Ureter (tissue), 1 donor: Measurements from ENCODE around the gene PCDHA1. TPM values are rescaled to one million over a fixed set of nuclear protein-coding genes. Genes with fewer than 3 reads are reported as not detected.
"Not testable (repeated sequence)": the region's sequence is repeated elsewhere in the genome, so short reads cannot be mapped to it uniquely, and the experiment has no call there.

Experiments used
- DNase-seq: peaks from one replicate; pipeline ENCODE4 v3.0.0-alpha.2; 2020; ENCODE audit warnings: low spot score
- total RNA-seq: library from RNA; stranded (reverse); gene quantifications from one replicate; pipeline ENCODE4 v1.2.4, GENCODE V29; 2023
- donor health status: DM: yes; HTN: yes; CAD: no.

PCDHA1 gene
- total RNA-seq: not detected

DNA sequence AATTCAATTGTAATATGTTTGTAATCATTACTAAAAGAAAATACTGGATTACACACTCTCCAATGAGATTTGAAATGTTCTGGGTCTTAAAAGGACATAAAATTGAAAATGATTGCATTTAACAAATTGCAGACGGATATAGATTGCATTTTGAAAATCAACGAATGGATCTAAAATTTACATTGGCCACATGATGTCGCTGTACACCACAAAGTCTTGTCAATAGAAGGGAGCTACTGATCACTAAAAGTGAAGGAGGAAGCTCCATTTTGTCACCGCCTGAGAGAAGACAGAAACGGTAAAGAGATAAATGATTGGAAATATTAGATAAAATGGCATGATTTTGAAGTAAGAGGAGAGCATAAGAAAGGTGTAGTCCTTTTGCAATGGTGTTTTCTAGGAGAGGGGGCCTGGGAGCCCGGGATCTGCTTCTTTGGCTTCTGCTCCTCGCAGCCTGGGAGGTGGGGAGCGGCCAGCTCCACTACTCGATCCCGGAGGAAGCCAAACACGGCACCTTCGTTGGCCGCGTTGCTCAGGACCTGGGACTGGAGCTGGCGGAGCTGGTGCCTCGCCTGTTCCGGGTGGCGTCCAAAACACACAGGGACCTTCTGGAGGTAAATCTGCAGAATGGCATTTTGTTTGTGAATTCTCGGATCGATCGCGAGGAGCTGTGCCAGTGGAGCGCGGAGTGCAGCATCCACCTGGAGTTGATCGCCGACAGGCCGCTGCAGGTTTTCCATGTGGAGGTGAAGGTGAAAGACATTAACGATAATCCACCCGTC lies at the start of gene PCDHA1:
PCDHA1 (plus strand) TSS at position 236 of the 782 bp plus-strand sequence.
- no peak for DNase-seq

- no peak for DNase-seq
These were observed 48.5 kb upstream of the PCDHA1 start for GRCh38 chr5:140737486-140737885.

DNA sequence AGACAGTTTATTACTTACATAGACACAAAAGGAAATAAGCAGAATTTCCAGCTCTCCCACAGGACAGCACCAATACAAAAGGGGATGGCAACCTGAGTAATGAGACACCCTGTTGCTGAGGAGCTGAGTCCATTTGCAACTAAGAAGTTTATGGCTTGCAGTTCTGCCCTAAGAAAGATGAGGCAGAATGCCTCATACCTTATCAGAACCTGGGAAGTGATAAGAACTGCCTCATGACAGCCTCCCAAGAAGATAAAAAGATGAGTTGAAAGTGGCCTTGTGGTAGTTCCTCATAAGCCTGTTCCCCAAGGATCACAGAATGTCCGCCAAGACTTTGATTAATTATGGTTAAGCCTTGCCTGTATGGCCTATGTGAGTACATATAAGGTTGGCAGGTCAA lies 44.0 kb upstream of the PCDHA1 start:
- DNase-seq: no peak

DNA sequence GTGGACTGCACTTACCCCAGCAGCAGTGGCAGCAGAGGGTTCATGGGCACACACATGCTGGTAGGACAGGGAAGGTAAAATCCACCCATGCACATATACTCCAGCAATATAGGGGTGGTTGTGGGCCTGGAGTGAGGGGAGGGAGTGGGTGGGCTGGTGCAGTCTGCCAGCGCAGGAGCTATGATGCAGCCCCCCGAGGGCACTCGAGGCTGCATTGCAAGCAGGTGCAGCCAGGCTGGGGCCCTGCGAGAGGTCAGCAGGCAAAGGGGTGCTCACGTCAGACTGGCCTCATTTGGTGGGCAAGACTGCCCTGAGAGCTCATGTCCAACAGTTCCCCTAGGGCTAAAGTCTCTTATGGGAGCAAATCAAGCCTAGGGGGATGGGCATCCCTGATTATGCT lies 32.4 kb upstream of the PCDHA1 start:
- DNase-seq: no peak

DNA sequence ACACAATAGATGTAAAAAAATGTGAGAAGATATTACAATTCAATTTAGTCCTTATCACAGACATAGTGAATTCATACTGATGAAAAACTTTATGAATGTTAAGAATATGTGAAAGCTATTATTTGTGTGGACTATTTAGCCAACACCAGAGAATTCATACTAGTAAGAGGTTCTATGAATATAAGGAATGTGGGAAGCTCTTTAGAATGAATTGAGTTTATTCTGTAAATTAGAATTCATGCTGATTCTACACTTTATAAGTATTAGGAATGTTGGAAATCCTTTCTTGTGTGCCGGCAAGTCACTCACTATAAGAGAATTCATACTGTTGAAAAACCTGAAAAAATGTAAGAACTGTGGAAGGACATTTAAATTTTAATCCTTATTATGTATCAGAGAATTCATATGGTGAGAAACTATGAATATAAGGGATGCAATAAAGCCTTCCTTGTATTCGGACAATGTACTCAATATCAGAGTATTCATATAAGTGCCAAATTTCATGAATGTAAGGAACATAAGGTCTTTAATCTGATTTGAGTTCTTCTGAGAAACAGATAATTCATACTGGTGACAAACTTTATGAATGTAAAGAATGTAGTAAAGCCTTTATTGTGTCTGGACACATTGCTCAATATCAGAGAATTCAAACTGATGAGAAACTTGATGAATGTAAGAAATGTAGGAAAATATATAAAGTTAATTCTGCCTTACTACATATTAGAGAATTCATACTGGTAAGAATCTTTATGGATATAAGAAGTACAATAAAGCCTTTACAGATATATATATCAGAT lies 21.6 kb upstream of the PCDHA1 start:
- no peak for DNase-seq

GRCh38 chr5:140767444-140767843 lies 18.5 kb upstream of the PCDHA1 start:
- no peak for DNase-seq

DNA sequence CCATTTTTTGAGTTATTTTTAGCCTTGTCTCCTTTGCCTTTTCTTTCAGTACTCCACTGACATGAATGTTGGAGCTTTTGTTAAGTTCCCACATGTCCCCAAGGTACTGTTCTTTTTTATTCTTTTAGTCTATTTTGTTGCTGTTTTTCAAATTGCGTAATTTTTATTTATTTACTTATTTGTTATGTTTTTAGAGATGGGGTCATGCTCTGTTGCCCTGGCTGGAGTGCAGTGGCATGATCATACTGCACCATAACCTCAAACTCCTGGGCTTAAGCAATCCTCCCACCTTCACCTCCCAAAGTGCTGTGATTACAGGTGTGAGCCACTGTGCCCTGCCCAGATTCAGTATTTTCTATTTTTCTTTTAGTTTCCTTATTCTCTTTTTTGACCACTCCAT lies 5.4 kb upstream of the PCDHA1 start:
- no peak for DNase-seq

DNA sequence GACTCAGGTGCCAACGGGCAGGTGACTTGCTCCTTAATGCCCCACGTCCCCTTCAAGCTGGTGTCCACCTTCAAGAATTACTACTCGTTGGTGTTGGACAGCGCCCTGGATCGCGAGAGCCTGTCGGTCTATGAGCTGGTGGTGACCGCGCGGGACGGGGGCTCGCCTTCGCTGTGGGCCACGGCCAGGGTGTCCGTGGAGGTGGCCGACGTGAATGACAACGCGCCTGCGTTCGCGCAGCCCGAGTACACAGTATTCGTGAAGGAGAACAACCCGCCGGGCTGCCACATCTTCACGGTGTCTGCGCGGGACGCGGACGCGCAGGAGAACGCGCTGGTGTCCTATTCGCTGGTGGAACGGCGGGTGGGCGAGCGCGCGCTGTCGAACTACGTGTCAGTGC lies 1.5 kb downstream of the PCDHA1 start:
- DNase-seq: not testable (repeated sequence)

DNA sequence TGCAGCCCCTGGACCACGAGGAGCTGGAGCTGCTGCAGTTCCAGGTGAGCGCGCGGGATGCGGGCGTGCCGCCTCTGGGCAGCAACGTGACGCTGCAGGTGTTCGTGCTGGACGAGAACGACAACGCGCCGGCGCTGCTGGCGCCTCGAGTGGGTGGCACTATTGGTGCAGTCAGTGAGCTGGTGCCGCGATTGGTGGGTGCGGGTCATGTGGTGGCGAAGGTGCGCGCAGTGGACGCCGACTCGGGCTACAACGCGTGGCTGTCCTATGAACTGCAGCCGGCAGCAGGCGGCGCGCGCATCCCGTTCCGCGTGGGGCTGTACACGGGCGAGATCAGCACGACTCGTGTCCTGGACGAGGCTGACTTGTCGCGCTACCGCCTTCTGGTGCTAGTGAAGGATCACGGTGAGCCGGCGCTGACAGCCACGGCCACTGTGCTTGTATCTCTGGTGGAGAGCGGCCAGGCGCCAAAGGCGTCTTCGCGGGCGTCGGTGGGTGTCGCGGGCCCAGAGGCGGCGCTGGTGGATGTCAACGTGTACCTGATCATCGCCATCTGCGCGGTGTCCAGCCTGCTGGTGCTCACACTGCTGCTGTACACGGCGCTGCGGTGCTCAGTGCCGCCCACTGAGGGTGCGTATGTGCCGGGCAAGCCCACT lies 2.0 kb downstream of the PCDHA1 start:
- DNase-seq: not testable (repeated sequence)

GRCh38 chr5:140791089-140791488 lies 5.1 kb downstream of the PCDHA1 start:
- DNase-seq: no peak

- no peak for DNase-seq
These were observed 8.8 kb downstream of the PCDHA1 start, which contains the start of gene PCDHA2 for GRCh38 chr5:140794595-140795258. TSS of gene PCDHA2 (plus strand) at chr5:140794852.

DNA sequence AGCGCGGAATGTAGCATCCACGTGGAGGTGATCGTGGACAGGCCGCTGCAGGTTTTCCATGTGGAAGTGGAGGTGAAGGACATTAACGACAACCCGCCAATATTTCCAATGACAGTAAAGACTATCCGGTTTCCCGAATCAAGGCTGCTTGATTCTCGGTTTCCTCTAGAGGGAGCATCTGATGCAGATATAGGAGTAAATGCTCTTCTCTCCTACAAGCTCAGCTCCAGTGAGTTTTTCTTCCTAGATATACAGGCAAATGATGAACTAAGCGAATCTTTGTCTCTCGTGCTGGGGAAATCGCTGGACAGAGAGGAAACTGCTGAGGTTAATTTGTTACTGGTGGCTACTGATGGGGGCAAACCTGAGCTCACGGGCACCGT lies 9.3 kb downstream of the PCDHA1 start:
- no peak for DNase-seq

- DNase-seq: not testable (repeated sequence)
These were observed 10.3 kb downstream of the PCDHA1 start for GRCh38 chr5:140796072-140796717.

DNA sequence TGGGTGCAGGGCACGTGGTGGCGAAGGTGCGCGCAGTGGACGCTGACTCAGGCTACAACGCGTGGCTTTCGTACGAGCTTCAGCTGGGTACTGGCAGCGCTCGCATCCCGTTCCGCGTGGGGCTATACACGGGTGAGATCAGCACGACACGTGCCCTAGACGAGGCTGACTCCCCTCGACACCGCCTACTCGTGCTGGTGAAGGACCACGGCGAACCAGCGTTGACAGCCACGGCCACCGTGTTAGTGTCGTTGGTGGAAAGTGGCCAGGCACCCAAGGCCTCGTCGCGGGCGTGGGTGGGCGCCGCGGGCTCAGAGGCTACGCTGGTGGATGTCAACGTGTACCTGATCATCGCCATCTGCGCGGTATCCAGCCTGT lies 10.8 kb downstream of the PCDHA1 start:
- no peak for DNase-seq

- DNase-seq: no peak
These were observed 15.0 kb downstream of the PCDHA1 start, which contains the start of gene PCDHA3 for GRCh38 chr5:140800816-140801493. TSS of gene PCDHA3 (plus strand) at chr5:140801057.

GRCh38 chr5:140801494-140801841 lies 15.5 kb downstream of the PCDHA1 start:
- DNase-seq: no peak

DNA sequence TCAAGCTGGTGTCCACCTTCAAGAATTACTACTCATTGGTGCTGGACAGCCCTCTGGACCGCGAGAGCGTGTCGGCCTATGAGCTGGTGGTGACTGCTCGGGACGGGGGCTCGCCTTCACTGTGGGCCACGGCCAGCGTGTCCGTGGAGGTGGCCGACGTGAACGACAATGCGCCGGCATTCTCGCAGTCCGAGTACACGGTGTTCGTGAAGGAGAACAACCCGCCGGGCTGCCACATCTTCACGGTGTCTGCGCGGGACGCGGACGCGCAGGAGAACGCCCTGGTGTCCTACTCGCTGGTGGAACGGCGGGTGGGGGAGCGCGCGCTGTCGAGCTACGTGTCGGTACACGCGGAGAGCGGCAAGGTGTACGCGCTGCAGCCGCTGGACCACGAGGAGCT lies 16.4 kb downstream of the PCDHA1 start:
- not testable (repeated sequence) for DNase-seq

DNA sequence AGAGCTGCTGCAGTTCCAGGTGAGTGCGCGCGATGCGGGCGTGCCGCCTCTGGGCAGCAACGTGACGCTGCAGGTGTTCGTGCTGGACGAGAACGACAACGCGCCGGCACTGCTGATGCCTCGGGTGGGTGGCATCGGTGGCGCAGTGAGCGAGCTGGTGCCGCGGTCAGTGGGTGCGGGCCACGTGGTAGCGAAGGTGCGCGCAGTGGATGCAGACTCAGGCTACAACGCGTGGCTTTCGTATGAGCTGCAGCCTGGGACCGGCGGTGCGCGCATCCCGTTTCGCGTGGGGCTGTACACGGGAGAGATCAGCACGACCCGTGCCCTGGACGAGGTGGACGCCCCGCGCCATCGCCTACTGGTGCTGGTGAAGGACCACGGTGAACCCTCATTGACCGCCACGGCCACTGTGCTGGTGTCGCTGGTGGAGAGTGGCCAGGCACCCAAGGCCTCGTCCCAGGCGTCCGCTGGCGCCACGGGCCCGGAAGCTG lies 16.9 kb downstream of the PCDHA1 start:
- DNase-seq: no peak

DNA sequence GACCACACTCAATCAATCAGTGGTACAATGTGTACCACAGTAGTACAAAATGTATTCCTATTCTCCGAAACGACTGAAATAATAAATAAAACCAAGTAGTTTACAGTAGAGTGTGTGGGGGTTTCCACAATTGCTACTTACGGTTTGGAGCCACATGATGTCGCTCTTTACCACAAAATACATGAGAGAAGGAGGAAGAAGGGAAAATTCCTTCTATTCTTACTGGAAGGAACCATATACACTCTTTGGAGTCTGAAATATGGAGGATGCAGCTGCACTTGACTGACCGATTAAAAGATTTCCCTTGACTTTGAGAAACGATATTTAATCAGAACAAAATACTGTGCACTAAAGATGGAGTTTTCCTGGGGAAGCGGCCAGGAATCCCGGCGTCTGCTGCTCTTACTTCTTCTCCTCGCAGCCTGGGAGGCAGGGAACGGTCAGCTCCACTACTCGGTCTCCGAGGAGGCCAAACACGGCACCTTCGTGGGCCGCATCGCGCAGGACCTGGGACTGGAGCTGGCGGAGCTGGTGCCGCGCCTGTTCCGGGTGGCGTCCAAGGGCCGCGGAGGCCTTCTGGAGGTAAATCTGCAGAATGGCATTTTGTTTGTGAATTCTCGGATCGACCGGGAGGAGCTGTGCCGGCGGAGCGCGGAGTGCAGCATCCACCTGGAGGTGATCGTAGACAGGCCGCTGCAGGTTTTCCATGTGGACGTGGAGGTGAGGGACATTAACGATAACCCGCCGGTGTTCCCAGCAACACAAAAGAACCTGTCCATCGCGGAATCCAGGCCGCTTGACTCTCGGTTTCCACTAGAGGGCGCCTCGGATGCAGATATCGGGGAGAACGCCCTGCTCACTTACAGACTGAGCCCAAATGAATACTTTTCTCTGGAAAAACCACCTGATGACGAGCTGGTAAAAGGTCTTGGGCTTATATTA lies 21.2 kb downstream of the PCDHA1 start, which contains the start of gene PCDHA4:
PCDHA4 (plus strand) TSS at position 235 of the 942 bp plus-strand sequence.
- DNase-seq: no peak
